Stimulated activated CD4-positive, alpha-beta T cell treated with anti-CD3 and anti-CD28 coated beads, Interleukin-12 subunit alpha, Interleukin-12 subunit beta, amount 100 ng/mL, for 48 hours (primary cell): ENCODE data around the gene IL1A.

Source experiments
- DNase-seq, 3 donors: peaks; one replicate each; pipeline ENCODE4 v3.0.0-alpha.2; 2020; ENCODE audit warnings: low read depth in 2 of 3, low spot score in 1 of 3

Gene IL1A

DNA sequence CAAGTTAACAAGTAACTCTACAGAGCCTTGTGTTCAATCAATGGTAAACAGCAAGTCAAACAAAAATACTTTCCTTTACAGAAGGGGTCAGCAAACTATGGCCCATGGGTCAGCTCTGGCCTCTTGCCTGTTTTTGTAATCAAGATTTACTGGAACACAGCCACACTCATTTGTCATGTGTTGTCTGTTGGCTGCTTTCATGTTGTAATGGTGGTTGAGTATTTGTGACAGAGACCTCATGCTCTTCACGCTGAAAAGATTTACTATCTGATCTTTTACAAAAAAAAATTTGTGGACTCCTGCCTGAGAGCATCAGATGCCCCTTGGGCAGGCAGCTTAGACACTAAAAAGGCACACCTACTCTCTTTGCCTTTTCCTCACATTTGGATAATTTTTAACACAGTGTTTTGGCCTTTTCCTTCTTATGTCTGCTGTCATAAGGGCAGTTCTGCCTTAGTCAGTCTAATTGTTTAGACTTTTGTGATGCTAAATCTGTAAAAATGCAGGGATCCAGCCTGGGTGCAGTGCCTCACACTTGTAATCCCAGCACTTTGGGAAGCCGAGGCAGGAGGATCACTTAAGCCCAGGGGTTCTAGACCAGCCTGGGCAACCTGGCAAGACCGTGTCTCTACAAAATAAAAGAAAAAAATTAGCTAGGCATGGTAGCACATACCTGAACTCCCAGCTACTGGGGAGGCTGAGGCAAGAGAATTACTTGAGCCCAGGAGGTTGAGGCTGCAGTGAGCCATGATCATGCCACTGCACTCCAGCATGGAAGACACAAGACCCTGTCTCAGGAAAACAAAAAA is 34.0 kb upstream of the IL1A start:
- DNase-seq = no peak

DNA sequence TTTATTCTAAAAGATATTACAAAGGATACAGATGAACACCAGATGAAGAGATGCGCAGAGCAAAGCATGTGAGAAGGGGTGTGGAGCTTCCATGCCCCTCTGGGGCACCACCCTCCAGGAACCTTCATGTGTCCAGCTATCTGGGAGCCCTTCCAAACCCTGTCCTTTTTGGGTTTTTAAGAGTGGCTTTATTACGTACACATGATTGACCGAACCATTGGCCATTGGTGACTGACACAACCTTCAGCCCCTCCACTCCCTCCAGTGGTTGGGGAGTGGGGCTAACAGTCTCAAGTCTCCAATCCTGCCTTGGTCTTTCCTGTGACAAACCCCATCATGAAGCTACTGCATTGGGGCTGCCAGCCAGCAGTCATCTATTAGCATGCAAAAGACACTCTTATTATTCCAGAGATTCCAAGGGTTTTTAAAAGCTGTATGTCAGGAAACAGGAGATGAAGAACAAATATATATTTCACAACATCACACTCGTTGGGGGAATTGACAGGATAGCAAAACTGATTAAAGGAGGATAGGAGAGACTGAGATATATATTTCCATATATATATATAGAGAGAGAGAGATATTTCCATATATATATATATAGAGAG is 32.9 kb upstream of the IL1A start:
- DNase-seq = no peak

DNA sequence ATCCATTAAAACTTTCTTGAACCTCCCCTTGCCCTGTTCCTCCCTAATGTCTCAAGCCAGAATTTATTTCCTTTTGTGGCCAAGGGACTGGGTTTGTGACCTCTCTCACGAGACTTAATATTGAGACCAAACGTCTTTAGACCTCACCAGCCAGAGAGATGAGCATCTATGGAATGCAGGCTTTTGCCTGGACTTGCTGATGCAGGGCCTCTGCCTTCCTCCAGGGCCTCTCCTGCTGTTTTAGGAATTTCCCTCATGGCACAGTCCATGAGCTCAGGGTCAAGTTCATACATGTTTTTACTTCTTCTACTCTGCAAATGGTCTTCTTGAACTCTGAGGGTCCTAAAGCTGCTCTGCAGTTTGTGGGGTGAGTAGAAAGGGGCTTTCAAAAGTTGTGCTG is 30.0 kb upstream of the IL1A start:
- DNase-seq = no peak

DNA sequence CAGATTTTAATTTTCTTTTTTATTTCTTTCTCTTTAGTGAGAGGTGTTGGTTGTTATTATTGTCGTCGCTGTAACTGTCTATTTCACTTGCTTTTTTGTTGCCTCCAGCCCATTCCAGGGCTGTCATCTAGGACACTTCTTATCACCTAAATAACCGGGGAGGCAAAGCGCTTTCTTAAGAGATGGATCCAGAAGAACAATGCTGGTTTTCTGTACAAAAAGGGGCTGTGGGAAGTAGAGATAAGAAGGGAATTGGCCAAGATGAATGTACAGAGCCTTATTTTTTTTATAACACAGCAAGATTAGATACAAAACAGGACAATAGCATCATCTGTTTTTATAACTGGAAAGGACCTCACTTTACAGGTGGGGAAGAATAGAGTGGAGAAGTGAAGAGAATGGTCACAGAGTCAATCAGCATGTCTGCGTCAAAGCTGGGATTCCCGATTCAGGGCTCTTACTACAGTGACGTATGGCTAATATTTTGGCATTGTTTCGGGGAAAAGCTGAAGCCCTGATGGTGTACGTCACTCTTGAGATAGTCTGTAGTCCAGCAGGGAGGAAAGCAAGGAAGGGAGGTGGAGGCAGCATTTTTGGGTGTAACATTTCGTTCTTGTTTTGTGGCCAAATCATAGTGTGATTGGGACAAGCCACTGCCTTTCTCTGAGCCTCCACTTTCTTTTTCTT is 29.1 kb upstream of the IL1A start:
- no peak for DNase-seq

DNA sequence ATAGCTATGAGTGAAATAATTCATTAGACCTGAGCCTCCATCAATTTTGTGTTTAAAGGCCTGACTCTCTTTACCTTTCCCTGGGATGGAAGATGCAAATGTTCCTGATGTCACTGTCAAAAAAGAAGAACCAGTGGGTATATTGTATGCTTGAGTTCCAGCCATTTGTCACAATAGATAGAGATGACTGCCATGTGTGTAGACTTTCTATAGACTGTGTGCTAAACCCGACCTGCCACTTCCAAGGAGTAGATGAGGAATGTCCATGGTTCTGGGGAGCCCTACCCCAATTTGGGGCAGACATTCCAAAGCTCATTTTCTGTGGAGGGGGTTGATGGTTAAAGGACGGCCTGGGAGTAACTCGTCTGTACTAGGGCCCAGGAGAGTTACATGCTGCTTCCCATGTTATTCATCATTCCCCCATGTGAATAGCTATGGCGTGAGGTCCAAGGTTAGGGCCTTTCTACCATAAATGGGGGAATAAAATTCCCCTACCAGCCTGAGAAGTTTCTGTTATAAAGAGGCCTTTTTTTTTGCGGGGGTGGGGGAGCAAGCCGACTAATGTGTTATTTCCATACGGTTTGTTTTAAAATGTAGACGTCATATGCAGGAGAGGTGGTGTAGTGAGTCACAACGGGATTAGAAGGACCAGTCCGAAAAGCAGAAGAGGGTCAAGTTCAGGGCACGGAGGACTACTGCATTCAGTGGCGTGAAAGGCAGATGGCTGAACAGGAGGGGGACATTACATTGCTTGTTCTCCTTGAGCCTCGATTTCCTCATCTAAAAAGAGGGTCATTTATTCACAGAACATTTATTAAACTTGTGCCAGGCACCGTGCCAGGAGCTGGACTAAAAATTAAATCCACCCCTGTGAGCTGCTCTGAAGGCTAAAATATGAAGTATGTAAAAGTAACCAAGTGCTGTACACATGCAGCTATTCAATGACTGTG is 28.3 kb upstream of the IL1A start:
- no peak for DNase-seq

DNA sequence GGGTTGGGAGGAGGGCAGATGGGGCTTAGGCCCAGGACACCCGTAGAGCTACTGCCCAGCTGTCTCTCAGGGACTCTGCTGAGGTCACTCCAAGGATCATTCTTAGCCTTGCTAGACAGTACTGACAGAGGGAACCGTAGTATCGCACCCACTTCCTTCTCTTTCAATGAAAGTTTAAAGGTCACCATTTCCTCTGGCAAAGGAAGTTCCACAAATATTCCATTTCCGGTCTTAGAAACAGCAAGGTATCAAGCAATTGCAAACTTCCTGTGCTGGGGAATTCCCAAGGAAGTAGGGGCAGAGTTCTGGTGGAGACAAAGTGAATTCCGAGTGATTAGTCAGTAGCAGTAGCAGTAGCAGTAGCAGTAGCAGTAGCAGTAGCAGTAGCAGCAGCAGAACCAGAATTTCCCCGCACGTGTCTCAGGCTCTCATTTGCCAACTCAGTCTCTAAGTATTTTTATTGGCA is 27.6 kb upstream of the IL1A start:
- peak in 1 of 3 donors; percentile 17 for DNase-seq

DNA sequence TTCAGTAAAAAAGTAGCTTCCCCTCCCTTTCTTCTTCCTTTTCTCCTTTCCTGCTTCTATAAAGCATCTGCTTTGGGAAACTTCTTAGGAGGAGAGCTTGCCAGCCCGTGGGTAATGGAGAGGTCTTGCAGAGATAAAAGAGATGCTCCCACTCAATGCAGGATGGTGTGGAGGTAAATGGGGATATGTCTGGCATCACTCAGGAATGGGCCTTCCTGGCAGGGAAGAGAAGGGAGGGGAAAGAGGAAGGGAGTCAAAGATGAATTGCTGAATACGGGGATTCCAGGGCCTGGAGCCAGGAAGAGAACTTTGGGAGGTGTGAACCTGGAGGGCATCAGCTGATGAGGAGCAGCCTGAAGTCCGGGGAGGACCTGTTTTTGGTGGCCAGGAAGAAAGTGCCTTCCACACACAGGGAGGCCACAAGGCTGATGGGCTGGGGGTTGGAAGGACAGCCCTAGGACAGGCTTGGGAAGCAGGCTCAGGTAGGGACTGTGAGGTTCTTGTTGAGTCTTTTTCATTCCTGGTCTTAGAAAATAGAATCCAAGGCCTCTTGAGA is 27.1 kb upstream of the IL1A start:
- no peak for DNase-seq

DNA sequence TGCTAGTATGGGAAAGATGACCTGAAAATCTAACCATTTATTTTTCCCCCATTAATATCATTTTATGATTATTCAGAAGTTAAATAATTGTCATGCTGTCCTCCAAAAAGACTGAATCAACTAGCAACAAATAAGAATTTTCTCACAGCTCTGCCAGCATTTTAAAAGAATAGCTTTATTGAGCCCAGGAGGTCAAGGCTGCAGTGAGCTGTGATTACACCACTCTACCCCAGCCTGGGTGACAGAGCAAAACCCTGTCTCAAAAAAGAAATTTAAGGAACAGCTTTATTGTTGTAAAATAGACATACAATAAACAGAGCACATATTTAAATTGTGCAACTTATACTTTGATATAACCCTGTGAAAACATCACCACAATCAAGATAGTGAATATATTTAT is 24.8 kb upstream of the IL1A start:
- no peak for DNase-seq

DNA sequence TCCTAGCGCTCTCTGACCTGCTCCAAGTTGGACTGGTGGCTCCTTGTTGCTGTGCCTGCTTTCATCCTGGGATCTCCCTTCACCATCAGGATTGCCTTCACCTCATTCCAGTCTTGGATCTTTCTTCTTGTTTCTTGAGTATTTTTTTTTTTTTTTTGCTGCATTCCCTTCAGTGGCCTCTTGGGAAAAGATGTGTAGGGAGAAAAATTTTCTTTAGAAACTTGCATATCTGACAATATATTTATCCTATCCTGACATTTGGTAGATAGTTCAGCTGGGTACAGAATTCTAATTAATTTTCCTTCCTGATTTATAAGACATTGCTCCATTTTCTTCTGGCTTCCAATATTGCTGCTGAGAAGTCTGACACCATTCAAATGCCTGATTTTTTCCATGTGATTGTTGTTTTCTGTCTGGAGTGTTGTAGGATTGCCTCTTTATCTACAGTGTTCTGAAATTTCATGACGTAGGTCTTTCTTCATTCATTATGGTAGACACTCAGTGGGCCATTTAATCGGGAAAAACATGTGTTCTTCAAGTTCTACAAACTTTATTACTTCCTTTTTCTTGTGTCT is 23.0 kb upstream of the IL1A start:
- DNase-seq = no peak

DNA sequence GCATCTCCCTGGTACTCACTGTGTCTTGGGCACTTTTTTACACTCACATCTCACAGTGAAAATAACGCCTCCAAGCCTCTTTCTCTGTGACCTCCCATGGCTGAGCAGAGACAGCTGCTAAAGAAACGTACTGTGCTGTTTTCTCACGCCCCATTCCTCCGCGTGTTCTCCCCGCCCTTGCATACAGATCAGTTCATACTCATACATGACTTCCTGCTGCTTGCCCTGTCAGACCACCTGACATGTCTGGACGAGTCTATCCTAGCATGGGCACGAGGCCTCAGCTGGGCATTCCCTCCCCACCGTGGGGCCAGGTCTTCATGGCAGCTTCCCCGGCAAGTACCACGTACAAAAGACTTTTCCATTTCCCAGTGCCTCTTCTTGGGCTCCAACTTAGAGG is 21.2 kb upstream of the IL1A start:
- DNase-seq = no peak

DNA sequence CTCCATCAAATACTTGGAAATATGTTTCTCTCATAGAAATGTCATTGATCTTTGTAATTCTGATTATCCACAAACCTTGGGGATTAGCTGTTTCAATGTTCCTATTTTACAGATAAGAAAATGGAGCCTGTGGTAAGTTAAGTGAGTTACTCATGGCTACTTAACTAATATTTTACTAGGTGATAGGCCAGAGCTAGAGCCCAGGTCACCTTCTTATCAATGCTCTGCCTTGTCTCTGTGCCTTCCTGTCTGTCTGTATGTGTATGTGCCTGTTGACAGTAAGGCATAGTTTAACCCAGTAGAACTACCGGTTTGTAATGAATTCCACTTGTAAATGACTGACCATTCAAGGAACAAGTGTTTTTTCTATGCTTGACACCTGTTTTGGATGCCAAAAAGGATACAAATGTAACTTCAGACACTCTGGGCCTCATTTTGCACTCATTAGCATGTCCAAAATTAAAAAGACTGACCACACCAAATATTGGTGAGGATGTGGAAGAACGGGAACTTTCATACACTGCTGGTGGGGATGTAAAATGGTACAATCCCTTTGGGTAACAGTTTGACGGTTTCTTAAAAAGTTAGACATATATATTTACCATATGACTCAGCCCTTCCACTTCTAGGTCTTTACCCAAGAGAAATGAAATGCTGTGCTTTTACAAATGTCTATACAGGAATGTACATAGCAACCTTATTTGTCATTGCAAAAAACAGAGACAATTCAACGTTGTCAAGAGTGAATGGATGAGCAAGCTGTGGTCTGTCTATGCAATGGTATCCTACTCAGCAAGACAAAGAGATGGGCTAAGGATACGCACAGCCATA is 19.6 kb upstream of the IL1A start:
- no peak for DNase-seq

DNA sequence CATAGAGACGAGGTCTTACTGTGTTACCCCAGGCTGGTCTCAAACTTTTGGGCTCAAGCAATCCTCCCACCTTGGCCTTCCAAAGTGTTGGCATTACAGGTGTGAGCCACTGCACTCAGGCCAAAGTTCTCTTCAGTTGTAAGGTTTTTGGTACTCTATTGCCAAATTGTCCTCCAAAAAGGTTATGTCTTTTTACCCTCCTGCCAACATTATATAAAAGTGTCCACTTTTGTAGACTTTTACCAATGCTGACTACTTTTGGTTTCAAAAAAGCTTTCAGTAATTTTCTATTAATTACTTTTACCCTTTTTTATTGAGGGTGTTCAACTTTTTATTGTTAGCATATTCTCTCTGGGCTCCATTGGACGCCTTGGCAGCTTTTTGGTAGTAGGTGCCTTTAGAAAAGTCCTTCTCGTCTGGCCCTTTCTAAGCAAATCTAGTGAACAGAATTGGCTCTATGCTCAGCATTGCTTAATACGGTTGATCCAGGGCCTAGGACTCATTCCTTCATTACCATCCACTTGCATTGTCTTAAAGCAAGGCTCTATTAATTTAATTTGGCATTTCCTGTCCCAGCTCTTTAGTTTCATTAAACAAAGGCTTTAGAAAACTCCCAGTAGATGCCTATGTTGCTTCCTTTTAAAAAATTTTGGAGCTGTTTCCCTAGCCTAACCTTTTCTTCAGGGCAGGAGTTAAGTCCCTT is 16.7 kb upstream of the IL1A start:
- DNase-seq = no peak

DNA sequence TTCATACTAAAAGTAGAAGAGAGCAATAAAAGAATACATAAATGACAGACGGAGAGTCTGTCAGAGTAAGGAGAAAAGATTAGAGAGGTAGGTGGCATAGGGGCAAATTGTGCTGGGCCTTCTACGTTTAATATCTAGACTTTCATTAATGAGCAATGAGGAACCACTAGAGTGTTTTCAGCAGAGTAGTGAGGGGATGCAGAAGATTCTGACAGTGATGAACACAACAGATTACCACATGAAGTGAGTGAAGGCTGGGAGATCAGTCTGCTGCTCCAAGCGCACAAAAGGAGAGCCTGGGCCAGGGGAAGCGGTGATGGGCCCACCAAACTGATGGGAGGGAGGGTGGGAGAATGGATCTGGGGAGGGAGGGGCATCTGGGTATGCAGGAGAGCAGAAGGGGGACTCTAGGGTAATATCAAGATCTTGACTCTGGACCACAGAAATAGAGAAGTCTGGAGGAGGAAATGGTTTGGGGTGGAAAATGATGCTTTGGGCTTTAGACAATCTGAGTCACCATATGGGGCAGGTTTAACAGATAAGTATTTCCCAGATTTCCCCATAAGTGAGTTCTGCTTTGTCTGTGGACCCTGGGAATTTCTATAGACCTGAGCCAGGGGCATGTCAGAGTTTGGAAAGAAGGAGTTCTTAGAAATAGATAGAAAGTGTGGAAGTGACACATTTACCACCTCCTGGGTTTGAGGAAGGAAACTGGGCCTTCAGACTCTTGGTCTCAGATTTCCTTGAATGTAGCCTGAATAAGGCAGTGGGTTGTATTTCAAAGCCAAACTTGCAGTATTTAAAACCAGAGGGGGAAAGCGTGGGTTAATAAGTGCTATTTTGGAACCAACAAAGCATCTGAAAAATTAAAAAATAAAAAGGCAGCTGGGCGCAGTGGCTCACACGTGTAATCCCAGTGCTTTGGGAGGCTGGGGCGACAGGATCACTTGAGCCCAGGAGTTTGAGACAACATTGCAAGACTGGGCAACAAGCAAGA is 15.0 kb upstream of the IL1A start:
- DNase-seq = no peak

DNA sequence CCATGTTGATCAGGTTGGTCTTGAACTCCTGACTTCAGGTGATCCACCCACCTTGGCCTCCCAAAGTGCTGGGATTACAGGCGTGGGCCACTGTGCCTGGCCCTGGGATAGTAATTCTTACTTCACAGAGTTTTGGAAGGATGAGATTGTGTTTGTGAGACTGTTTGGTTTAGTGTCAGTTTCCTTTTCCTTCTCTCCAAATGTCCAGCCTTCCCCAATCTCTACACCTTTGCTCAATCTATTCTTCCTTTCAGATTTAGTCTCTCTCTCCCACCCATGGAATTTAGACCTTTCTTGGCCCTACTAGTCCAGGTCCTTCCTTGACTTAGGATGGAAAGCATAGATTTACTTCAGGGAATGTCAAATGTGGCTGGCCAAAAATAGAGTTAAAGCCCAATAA is 12.2 kb upstream of the IL1A start:
- DNase-seq = no peak

DNA sequence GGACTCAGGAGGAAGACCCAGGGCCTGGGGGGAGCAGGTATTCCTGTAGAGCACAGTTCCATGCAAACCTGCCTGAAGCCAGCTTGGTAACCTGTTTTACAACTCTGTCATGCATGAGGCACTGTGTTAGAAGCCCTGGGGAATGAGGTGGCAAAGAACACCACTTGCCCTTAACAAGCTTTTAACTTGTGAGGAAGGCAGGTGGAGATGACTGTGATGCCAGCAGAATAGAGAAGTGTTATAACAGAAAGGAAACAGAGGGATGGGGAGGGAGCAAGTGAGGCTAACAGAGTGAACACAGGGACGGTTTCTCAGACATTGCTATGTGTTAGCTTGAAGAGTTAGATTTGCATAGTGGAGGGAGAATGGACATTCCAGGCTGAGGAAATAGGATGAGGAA is 11.5 kb upstream of the IL1A start:
- DNase-seq = no peak

DNA sequence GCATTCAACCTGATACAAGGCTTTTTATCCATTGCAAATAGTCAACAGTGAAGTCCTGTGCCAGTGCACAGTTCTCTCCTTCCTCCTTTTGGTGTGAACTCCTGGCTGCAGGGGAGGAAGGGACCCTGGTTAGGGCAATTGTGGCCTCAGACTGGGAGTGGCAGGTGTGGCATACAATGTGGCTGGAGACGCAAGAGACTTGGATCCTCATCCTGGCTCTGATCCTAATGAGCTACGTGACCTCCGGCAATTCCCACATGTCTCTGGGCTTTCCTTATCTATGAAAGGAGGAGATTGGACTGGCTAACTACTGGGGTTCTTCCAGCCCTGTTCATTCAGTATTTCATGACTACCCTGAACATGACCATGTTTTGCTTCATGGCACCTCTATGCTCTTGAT is 10.5 kb upstream of the IL1A start:
- no peak for DNase-seq

DNA sequence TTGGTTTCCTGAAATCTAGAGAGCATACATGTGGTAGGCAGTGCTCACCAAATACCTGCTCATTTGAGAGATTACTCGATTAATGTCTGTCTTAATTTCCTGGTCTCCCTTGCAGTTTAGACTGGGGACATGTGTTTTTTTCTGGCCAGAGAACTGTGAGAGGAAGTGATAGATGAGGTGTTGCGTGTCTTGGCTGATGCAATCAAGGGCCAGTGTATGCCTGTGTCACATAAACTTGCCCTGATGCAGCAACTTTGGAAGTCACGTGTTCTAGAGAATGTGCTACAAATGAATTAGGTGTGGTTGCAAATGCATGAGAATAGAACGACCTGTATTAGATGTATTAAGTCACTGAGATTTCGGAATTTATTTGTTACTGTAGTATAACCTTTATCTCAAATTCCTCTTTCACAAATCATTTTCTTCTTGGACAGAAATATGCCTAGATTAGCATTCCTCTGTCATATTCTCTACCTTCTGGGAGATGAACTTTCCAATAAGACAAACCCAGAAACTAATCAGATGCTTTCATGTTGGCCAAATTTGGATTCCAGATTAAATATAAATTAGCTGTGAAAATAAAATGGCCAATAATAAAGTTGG is 9.9 kb upstream of the IL1A start:
- DNase-seq = no peak
